ENCODE data around the gene C2CD2. TPM values are rescaled to one million over a fixed set of nuclear protein-coding genes. Genes with fewer than 3 reads are reported as not detected.

C2CD2 gene
- total RNA-seq, 2 experiments from 2014 or later = 4.5 to 5.9 TPM

- intact Hi-C loops (cut with micrococcal nuclease; ENCODE audit: unreplicated experiment) = no loop called here
- no peaks in the 10 kb centered on the region for H3K9me2 ChIP-seq (ENCODE audit: insufficient read depth, low read length)
- H3K36me3 ChIP-seq (ENCODE audit: insufficient read depth, low read length) = peaks cover 75% of the 10 kb centered on the region
- CTCF ChIA-PET (ENCODE audit: unreplicated experiment) = interaction anchor here (0.9 kb wide), 1 partner anchor 11 kb away, joined by 3 read pairs; no protein-coding TSS in a partner anchor
- no TSS peak for BruUV-seq (replicated peaks)
- TF ChIP-seq CTCF (conservative IDR thresholded peaks at IDR 0.05; ENCODE audit: low read length) = no peak
- no peak for TF ChIP-seq EZH2phosphoT487 (IDR thresholded peaks at IDR 0.05; ENCODE audit: borderline replicate concordance, low read depth, low read length)
- peak; percentile 50 for DNase-seq (ENCODE audit: low spot score)
- H3K9me3 ChIP-seq (ENCODE audit: low read length) = 0 out of 2 replicates have a peak, but pooled peaks cover 6% of the 10 kb centered on the region
- no peak overlapping the region for H3K4me3 ChIP-seq (ENCODE audit: low read depth, low read length, poor library complexity, severe bottlenecking)
- no peak overlapping the region for H2AFZ ChIP-seq (ENCODE audit: low read length)
- H3K27ac ChIP-seq (ENCODE audit: low read depth, low read length, poor library complexity, severe bottlenecking) = no peak overlapping the region
- H3K4me2 ChIP-seq (ENCODE audit: low read length) = peak overlapping the region; percentile 90
- H3K4me1 ChIP-seq (ENCODE audit: insufficient read depth, low read length, poor library complexity, severe bottlenecking) = peaks cover 64% of the 10 kb centered on the region
- H3K79me2 ChIP-seq (ENCODE audit: insufficient read depth, low read depth, low read length) = no peaks in the 10 kb centered on the region
- POLR2A ChIA-PET = interaction anchor here (0.6 to 2.1 kb wide), 7 partner anchors 11 to 698 kb away, joined by 3 to 6 read pairs (median 3); no protein-coding TSS in a partner anchor
- no peaks in the 10 kb centered on the region for H4K20me1 ChIP-seq (ENCODE audit: insufficient read depth, low read length)
Observed at GRCh38 chr21:41837756-41838297, 116.0 kb downstream of the C2CD2 start.

- 0 out of 2 replicates have a peak, but pooled peaks cover 6% of the 10 kb centered on the region for H3K9me3 ChIP-seq (ENCODE audit: low read length)
- no peaks in the 10 kb centered on the region for H3K9me2 ChIP-seq (ENCODE audit: insufficient read depth, low read length)
- H3K79me2 ChIP-seq (ENCODE audit: insufficient read depth, low read depth, low read length) = no peaks in the 10 kb centered on the region
- ChIA-PET CTCF (ENCODE audit: unreplicated experiment) (interaction anchor here (0.5 kb wide), 1 partner anchor 240 kb away, joined by 4 read pairs; no protein-coding TSS in a partner anchor), POLR2A (interaction anchor here (1.1 to 2.1 kb wide), 5 partner anchors 12 to 84 kb away, joined by 3 to 11 read pairs (median 4); no protein-coding TSS in a partner anchor)
- H3K4me1 ChIP-seq (ENCODE audit: insufficient read depth, low read length, poor library complexity, severe bottlenecking) = peaks cover 72% of the 10 kb centered on the region
- H3K4me2 ChIP-seq (ENCODE audit: low read length) = peak overlapping the region; percentile 90
- intact Hi-C loops (cut with micrococcal nuclease; ENCODE audit: unreplicated experiment) = no loop called here
- H3K4me3 ChIP-seq (ENCODE audit: low read depth, low read length, poor library complexity, severe bottlenecking) = peak overlapping the region; percentile 43
- peaks cover 81% of the 10 kb centered on the region for H3K36me3 ChIP-seq (ENCODE audit: insufficient read depth, low read length)
- TF ChIP-seq EZH2phosphoT487 (IDR thresholded peaks at IDR 0.05; ENCODE audit: borderline replicate concordance, low read depth, low read length) (no peak), CTCF (conservative IDR thresholded peaks at IDR 0.05; ENCODE audit: low read length) (no peak)
- peak; percentile 36 for DNase-seq (ENCODE audit: low spot score)
- H4K20me1 ChIP-seq (ENCODE audit: insufficient read depth, low read length) = no peaks in the 10 kb centered on the region
- H2AFZ ChIP-seq (ENCODE audit: low read length) = no peak overlapping the region
- no TSS peak for BruUV-seq (replicated peaks)
- H3K27ac ChIP-seq (ENCODE audit: low read depth, low read length, poor library complexity, severe bottlenecking) = peak overlapping the region; percentile 20
Observed at GRCh38 chr21:41836166-41837015, 117.4 kb downstream of the C2CD2 start.
